HG03045 (cell line): ENCODE results near the gene SH3TC2.

Experiments used
- ATAC-seq: cut with Tn5 transposase; IDR thresholded peaks from one replicate; pipeline ENCODE4 v1.9.1; 2021; ENCODE audit warnings: mild to moderate bottlenecking, moderate library complexity; ENCODE audit not compliant: unreplicated experiment

The SH3TC2 gene

GRCh38 chr5:149030838-149031397 lies 31.9 kb downstream of the SH3TC2 start:
- no peak for ATAC-seq

GRCh38 chr5:149030392-149030791 lies 32.5 kb downstream of the SH3TC2 start:
- ATAC-seq = no peak

- no peak for ATAC-seq
Measured at GRCh38 chr5:149028984-149029383, 33.9 kb downstream of the SH3TC2 start.

GRCh38 chr5:149028161-149028560 lies 34.7 kb downstream of the SH3TC2 start:
- no peak for ATAC-seq

- ATAC-seq = no peak
Measured at GRCh38 chr5:149027636-149028035, 35.2 kb downstream of the SH3TC2 start.

- ATAC-seq = no peak
Measured at GRCh38 chr5:149024943-149025342, 37.9 kb downstream of the SH3TC2 start.

- no peak for ATAC-seq
Measured at GRCh38 chr5:149024477-149024876, 38.4 kb downstream of the SH3TC2 start.

GRCh38 chr5:149022200-149022599 lies 40.7 kb downstream of the SH3TC2 start:
- ATAC-seq = no peak

- no peak for ATAC-seq
Measured at GRCh38 chr5:149019679-149020078, 43.2 kb downstream of the SH3TC2 start.

GRCh38 chr5:149018909-149019443 lies 43.9 kb downstream of the SH3TC2 start:
- no peak for ATAC-seq

GRCh38 chr5:149017636-149018035 lies 45.2 kb downstream of the SH3TC2 start:
- ATAC-seq = no peak

GRCh38 chr5:149015561-149015960 lies 47.3 kb downstream of the SH3TC2 start:
- ATAC-seq = no peak

GRCh38 chr5:149015126-149015525 lies 47.7 kb downstream of the SH3TC2 start:
- no peak for ATAC-seq

GRCh38 chr5:149014571-149015031 lies 48.3 kb downstream of the SH3TC2 start:
- ATAC-seq = no peak

- no peak for ATAC-seq
Measured at GRCh38 chr5:149013796-149014195, 49.1 kb downstream of the SH3TC2 start.

GRCh38 chr5:149012350-149012749 lies 50.5 kb downstream of the SH3TC2 start:
- ATAC-seq = no peak

GRCh38 chr5:149011728-149012127 lies 51.1 kb downstream of the SH3TC2 start:
- ATAC-seq = no peak

GRCh38 chr5:149011084-149011483 lies 51.8 kb downstream of the SH3TC2 start:
- ATAC-seq = no peak

- no peak for ATAC-seq
Measured at GRCh38 chr5:149007174-149007573, 55.7 kb downstream of the SH3TC2 start.

- no peak for ATAC-seq
Measured at GRCh38 chr5:149006426-149006825, 56.4 kb downstream of the SH3TC2 start.

GRCh38 chr5:149005077-149005892 lies 57.6 kb downstream of the SH3TC2 start:
- ATAC-seq = no peak

- no peak for ATAC-seq
Measured at GRCh38 chr5:149004559-149004958, 58.3 kb downstream of the SH3TC2 start.
